Measurements from ENCODE around the gene CCDC134.

GRCh38 chr22:41801147-41801819 is 804 bp downstream of the CCDC134 start:
- TF ChIP-seq POLR2A (IDR thresholded peaks at IDR 0.05) = no peak
- TF ChIP-seq, protein P1, sequence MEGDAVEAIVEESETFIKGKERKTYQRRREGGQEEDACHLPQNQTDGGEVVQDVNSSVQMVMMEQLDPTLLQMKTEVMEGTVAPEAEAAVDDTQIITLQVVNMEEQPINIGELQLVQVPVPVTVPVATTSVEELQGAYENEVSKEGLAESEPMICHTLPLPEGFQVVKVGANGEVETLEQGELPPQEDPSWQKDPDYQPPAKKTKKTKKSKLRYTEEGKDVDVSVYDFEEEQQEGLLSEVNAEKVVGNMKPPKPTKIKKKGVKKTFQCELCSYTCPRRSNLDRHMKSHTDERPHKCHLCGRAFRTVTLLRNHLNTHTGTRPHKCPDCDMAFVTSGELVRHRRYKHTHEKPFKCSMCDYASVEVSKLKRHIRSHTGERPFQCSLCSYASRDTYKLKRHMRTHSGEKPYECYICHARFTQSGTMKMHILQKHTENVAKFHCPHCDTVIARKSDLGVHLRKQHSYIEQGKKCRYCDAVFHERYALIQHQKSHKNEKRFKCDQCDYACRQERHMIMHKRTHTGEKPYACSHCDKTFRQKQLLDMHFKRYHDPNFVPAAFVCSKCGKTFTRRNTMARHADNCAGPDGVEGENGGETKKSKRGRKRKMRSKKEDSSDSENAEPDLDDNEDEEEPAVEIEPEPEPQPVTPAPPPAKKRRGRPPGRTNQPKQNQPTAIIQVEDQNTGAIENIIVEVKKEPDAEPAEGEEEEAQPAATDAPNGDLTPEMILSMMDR (IDR thresholded peaks at IDR 0.05) = no peak

All from lower leg skin (tissue), 3 donors.